ENCODE results near the gene OMG. TPM values are rescaled to one million over a fixed set of nuclear protein-coding genes. Genes with fewer than 3 reads are reported as not detected.
"Not testable (repeated sequence)": the region's sequence is repeated elsewhere in the genome, so short reads cannot be mapped to it uniquely, and the experiment has no call there.

The OMG gene
- total RNA-seq, 1 experiment from 2014 or later = not detected

GRCh38 chr17:31313982-31314781 lies 17.1 kb upstream of the OMG start, which contains the start of gene EVI2B:
TSS of gene EVI2B (minus strand) at chr17:31314054. CDS start at chr17:31305609, 8,445 bp downstream.
- Histone ChIP-seq H3K4me1 (no peaks in the 10 kb centered on the region), H3K9me3 (replicated peaks) (no peaks in the 10 kb centered on the region), H3K4me3 (no peak within 1 kb of the TSS), H3K36me3 (peaks cover 4% of the 10 kb centered on the region; the same call in 1 of the 2 replicates), H3K27me3 (no peaks in the 10 kb centered on the region), H3K27ac (no peak within 1 kb of the TSS)
- no peak for DNase-seq

GRCh38 chr17:31312223-31312622 lies 15.2 kb upstream of the OMG start:
- not testable (repeated sequence) for H3K27me3 ChIP-seq; H3K4me3 ChIP-seq; H3K27ac ChIP-seq; H3K36me3 ChIP-seq; H3K4me1 ChIP-seq; H3K9me3 ChIP-seq (replicated peaks); DNase-seq

- DNase-seq = no peak
- Histone ChIP-seq H3K27me3 (no peaks in the 10 kb centered on the region), H3K4me1 (no peaks in the 10 kb centered on the region), H3K36me3 (peaks cover 4% of the 10 kb centered on the region; the same call in 1 of the 2 replicates), H3K4me3 (no peak overlapping the region), H3K27ac (no peak overlapping the region), H3K9me3 (replicated peaks) (no peaks in the 10 kb centered on the region)
Observed at GRCh38 chr17:31311526-31311925, 14.5 kb upstream of the OMG start.

GRCh38 chr17:31310886-31311285 lies 13.8 kb upstream of the OMG start:
- H3K9me3 ChIP-seq (replicated peaks) = no peaks in the 10 kb centered on the region
- H3K4me3 ChIP-seq = no peak overlapping the region
- H3K27ac ChIP-seq = no peak overlapping the region
- no peak for DNase-seq
- no peaks in the 10 kb centered on the region for H3K27me3 ChIP-seq
- no peaks in the 10 kb centered on the region for H3K4me1 ChIP-seq
- peaks cover 4% of the 10 kb centered on the region; the same call in 1 of the 2 replicates for H3K36me3 ChIP-seq

GRCh38 chr17:31310260-31310659 lies 13.2 kb upstream of the OMG start:
- no peak for DNase-seq
- H3K27ac ChIP-seq = no peak overlapping the region

GRCh38 chr17:31309556-31309955 lies 12.5 kb upstream of the OMG start:
- Histone ChIP-seq H3K4me3 (no peak overlapping the region), H3K27ac (no peak overlapping the region)

More at GRCh38 chr17:31310260-31310659, 13.2 kb upstream of the OMG start:
- Histone ChIP-seq H3K4me1 (no peaks in the 10 kb centered on the region), H3K4me3 (no peak overlapping the region), H3K36me3 (peaks cover 4% of the 10 kb centered on the region; the same call in 1 of the 2 replicates), H3K27me3 (no peaks in the 10 kb centered on the region), H3K9me3 (replicated peaks) (no peaks in the 10 kb centered on the region)

GRCh38 chr17:31308372-31309334 lies 11.6 kb upstream of the OMG start:
- Histone ChIP-seq H3K4me3 (no peak overlapping the region), H3K27me3 (no peaks in the 10 kb centered on the region), H3K27ac (no peak overlapping the region), H3K9me3 (replicated peaks) (no peaks in the 10 kb centered on the region), H3K4me1 (no peaks in the 10 kb centered on the region), H3K36me3 (no peaks in the 10 kb centered on the region)
- DNase-seq = no peak

More at GRCh38 chr17:31309556-31309955, 12.5 kb upstream of the OMG start:
- no peak for DNase-seq
- Histone ChIP-seq H3K9me3 (replicated peaks) (no peaks in the 10 kb centered on the region), H3K27me3 (no peaks in the 10 kb centered on the region), H3K36me3 (peaks cover 4% of the 10 kb centered on the region; the same call in 1 of the 2 replicates), H3K4me1 (no peaks in the 10 kb centered on the region)

GRCh38 chr17:31307640-31308039 lies 10.6 kb upstream of the OMG start:
- Histone ChIP-seq H3K4me1 (no peaks in the 10 kb centered on the region), H3K36me3 (no peaks in the 10 kb centered on the region), H3K9me3 (replicated peaks) (no peaks in the 10 kb centered on the region), H3K4me3 (no peak overlapping the region), H3K27ac (no peak overlapping the region), H3K27me3 (no peaks in the 10 kb centered on the region)
- no peak for DNase-seq

- H3K9me3 ChIP-seq (replicated peaks) = no peaks in the 10 kb centered on the region
- H3K4me1 ChIP-seq = no peaks in the 10 kb centered on the region
- no peaks in the 10 kb centered on the region for H3K27me3 ChIP-seq
- no peak for DNase-seq
- H3K4me3 ChIP-seq = no peak overlapping the region
- H3K36me3 ChIP-seq = peaks cover 2% of the 10 kb centered on the region; the same call in 1 of the 2 replicates
- H3K27ac ChIP-seq = no peak overlapping the region
Observed at GRCh38 chr17:31299624-31300023, 2.6 kb upstream of the OMG start.

- H3K4me3 ChIP-seq = no peak overlapping the region
- no peak overlapping the region for H3K27ac ChIP-seq
- H3K4me1 ChIP-seq = no peaks in the 10 kb centered on the region
- DNase-seq = no peak
- no peaks in the 10 kb centered on the region for H3K27me3 ChIP-seq
- peaks cover 11% of the 10 kb centered on the region for H3K36me3 ChIP-seq
- H3K9me3 ChIP-seq (replicated peaks) = no peaks in the 10 kb centered on the region
Observed at GRCh38 chr17:31296142-31296541, 897 bp downstream of the OMG start.

GRCh38 chr17:31295489-31295871 lies 1.6 kb downstream of the OMG start:
- no peak for DNase-seq
- Histone ChIP-seq H3K4me3 (no peak overlapping the region), H3K9me3 (replicated peaks) (no peaks in the 10 kb centered on the region), H3K36me3 (peaks cover 14% of the 10 kb centered on the region), H3K4me1 (no peaks in the 10 kb centered on the region), H3K27me3 (no peaks in the 10 kb centered on the region), H3K27ac (no peak overlapping the region)

- Histone ChIP-seq H3K4me3 (no peak overlapping the region), H3K27me3 (no peaks in the 10 kb centered on the region), H3K4me1 (no peaks in the 10 kb centered on the region), H3K9me3 (replicated peaks) (no peaks in the 10 kb centered on the region), H3K27ac (no peak overlapping the region), H3K36me3 (peaks cover 18% of the 10 kb centered on the region)
- DNase-seq = no peak
Observed at GRCh38 chr17:31294820-31295488, 2.1 kb downstream of the OMG start.

GRCh38 chr17:31294231-31294630 lies 2.8 kb downstream of the OMG start:
- Histone ChIP-seq H3K4me3 (no peak overlapping the region), H3K27ac (no peak overlapping the region), H3K9me3 (replicated peaks) (no peaks in the 10 kb centered on the region), H3K27me3 (no peaks in the 10 kb centered on the region), H3K36me3 (peaks cover 17% of the 10 kb centered on the region), H3K4me1 (no peaks in the 10 kb centered on the region)
- DNase-seq = no peak

GRCh38 chr17:31293581-31293980 lies 3.5 kb downstream of the OMG start:
- H3K27ac ChIP-seq = no peak overlapping the region
- H3K36me3 ChIP-seq = peaks cover 17% of the 10 kb centered on the region
- no peaks in the 10 kb centered on the region for H3K4me1 ChIP-seq
- H3K9me3 ChIP-seq (replicated peaks) = no peaks in the 10 kb centered on the region
- no peak overlapping the region for H3K4me3 ChIP-seq
- no peak for DNase-seq
- no peaks in the 10 kb centered on the region for H3K27me3 ChIP-seq
